Loucy (cell line): ENCODE results near the gene CRABP2.

ENCODE experiments used
- CTCF ChIP-seq: fragments of 200-600 bp; sonication (generic); conservative IDR thresholded peaks from 2 replicates; pipeline ENCODE4 v1.5.1; 2014; ENCODE audit warnings: mild to moderate bottlenecking, antibody characterized with exemption, low read length
- EZH2phosphoT487 ChIP-seq: fragments of 200-600 bp; IDR thresholded peaks from 2 replicates; pipeline ENCODE4 v1.6.1; 2018; ENCODE audit warnings: antibody characterized with exemption, mild to moderate bottlenecking, moderate library complexity, borderline replicate concordance

- no peak for TF ChIP-seq CTCF
- no peak for TF ChIP-seq EZH2phosphoT487
Measured at GRCh38 chr1:156721535-156721934, 16.2 kb upstream of the CRABP2 start.
